SHP77 treated with DMSO at 0.1 percent for 48 hours (cell line): ENCODE measurements around the gene CALHM4.
"Not testable (repeated sequence)": the region's sequence is repeated elsewhere in the genome, so short reads cannot be mapped to it uniquely, and the experiment has no call there.

Experiments
- DNase-seq: peaks from one replicate; lab custom pipeline; 2025; lab: John Stamatoyannopoulos, UW

CALHM4 gene

GRCh38 chr6:116577486-116577885 is 23.9 kb downstream of the CALHM4 start:
- no peak for DNase-seq

GRCh38 chr6:116578335-116578734 is 24.8 kb downstream of the CALHM4 start:
- no peak for DNase-seq

- DNase-seq = no peak
Measured at GRCh38 chr6:116579143-116579542, 25.6 kb downstream of the CALHM4 start.

DNA sequence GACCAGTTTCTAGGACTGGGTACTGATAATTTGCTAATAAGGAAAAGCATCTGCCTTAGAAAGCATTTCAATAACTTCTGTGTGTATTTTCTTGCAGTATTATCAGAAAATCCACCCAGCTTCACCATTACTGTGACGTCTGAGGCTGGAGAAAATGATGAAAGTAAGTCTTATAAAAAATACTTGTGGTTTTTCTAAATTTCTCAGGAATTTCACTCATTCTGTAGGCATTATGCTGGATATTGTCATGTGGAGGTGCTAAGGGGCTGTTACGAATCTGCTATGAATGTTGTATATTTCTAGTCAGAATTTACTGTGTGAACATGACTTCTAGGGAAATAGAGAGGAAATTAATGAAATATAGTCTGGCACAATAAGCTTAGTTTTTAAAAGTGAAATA is 26.6 kb downstream of the CALHM4 start:
- DNase-seq = no peak

- DNase-seq = no peak
Measured at GRCh38 chr6:116586276-116586675, 32.7 kb downstream of the CALHM4 start.

GRCh38 chr6:116586738-116587137 is 33.2 kb downstream of the CALHM4 start:
- no peak for DNase-seq

GRCh38 chr6:116595247-116595646 is 41.7 kb downstream of the CALHM4 start:
- DNase-seq = no peak

DNA sequence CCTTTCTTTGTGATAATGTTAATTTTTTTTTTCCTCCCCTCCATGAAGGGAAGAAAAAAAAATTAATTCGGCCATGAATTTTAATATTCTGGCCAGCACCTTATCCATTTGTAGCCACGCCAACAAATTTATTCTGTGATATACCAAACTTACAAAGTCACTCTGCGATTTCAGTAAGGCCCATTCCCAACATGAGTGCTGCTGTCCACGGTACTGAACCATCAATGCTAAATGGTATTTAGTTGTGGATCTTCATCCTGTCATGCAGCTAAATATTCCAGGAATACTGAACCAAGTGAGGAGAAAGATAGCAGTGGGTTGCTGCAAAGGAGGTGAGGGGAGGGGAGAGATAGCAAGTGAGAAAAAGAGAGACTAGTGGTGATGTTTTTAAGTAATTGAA is 43.3 kb downstream of the CALHM4 start:
- DNase-seq = no peak

GRCh38 chr6:116603916-116604315 is 50.4 kb downstream of the CALHM4 start:
- DNase-seq = not testable (repeated sequence)

GRCh38 chr6:116604868-116605267 is 51.3 kb downstream of the CALHM4 start:
- DNase-seq = not testable (repeated sequence)

DNA sequence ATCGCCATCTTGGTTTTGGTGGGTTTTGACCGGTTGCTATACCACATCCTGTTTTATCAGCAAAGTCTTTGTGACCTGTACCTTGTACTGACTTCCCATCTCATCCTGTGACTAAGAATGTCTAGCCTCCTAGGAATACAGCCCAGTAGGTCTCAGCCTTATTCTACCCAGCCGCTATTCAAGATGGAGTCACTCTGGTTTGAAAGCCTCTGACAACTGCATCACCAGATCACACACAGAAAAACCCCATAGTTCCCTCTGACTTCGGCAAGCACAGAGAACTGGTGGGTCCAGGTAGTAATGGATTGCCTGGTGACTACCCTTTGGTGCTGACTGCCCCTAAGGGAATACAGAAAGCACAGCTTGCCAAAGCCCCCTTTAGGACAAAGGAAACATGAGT is 52.4 kb downstream of the CALHM4 start:
- DNase-seq = no peak
